GM12878 (cell line): ENCODE data around the gene USP51.
"Not testable (repeated sequence)": the region's sequence is repeated elsewhere in the genome, so short reads cannot be mapped to it uniquely, and the experiment has no call there.

Experiments used
- EGR1 ChIP-seq, 2 experiments: IDR thresholded peaks; 1 replicate in 1 of 2; 2 replicates in 1 of 2; pipeline ENCODE4 v1.6.1; 2011 to 2012; ENCODE audit warnings: low read depth in 2 of 2, low read length in 2 of 2, borderline replicate concordance in 1 of 2, mild to moderate bottlenecking in 1 of 2, moderate library complexity in 1 of 2
- ESRRA ChIP-seq: IDR thresholded peaks from 2 replicates; pipeline ENCODE4 v1.6.1; 2012; ENCODE audit warnings: mild to moderate bottlenecking, low read length, improper control_type of control experiment
- EZH2 ChIP-seq: IDR thresholded peaks from 2 replicates; pipeline ENCODE4 v1.6.1; 2012; ENCODE audit warnings: low read depth, mild to moderate bottlenecking, control low read depth, inconsistent platforms, low read length, borderline replicate concordance; ENCODE audit not compliant: control insufficient read depth
- JUND ChIP-seq: IDR thresholded peaks from 2 replicates; pipeline ENCODE4 v1.6.1; 2012; ENCODE audit warnings: low read depth, mild to moderate bottlenecking, low read length, improper control_type of control experiment, moderate library complexity
- MXI1 ChIP-seq: fragments of 150-350 bp; IDR thresholded peaks from 2 replicates; pipeline ENCODE4 v1.6.1; 2011; ENCODE audit warnings: low read depth, mild to moderate bottlenecking, inconsistent platforms, low read length, improper control_type of control experiment
- MYC ChIP-seq: IDR thresholded peaks from 2 replicates; pipeline ENCODE4 v1.6.1; 2011; ENCODE audit warnings: mild to moderate bottlenecking, low read length, moderate library complexity, inconsistent platforms; ENCODE audit not compliant: insufficient read depth, insufficient replicate concordance, insufficient read length, severe bottlenecking
- NFIC ChIP-seq: IDR thresholded peaks from 2 replicates; pipeline ENCODE4 v1.6.1; 2012; ENCODE audit warnings: low read depth, mild to moderate bottlenecking, inconsistent platforms, low read length, moderate library complexity
- POLR2A ChIP-seq: IDR thresholded peaks from 2 replicates; pipeline ENCODE4 v1.6.1; 2011; ENCODE audit warnings: low read depth, mild to moderate bottlenecking, low read length
- RAD21 ChIP-seq: IDR thresholded peaks from 2 replicates; pipeline ENCODE4 v1.6.1; 2011; ENCODE audit warnings: mild to moderate bottlenecking, low read depth, low read length, moderate library complexity; ENCODE audit not compliant: insufficient read depth
- TCF12 ChIP-seq: IDR thresholded peaks from 2 replicates; pipeline ENCODE4 v1.6.1; 2011; ENCODE audit warnings: low read depth, mild to moderate bottlenecking, low read length
- YY1 ChIP-seq: IDR thresholded peaks from 2 replicates; pipeline ENCODE4 v1.6.1; 2011; ENCODE audit warnings: low read depth, mild to moderate bottlenecking, low read length
- ZBTB33 ChIP-seq: fragments of 450-650 bp; IDR thresholded peaks from 2 replicates; pipeline ENCODE4 v1.6.1; 2017; ENCODE audit warnings: mild to moderate bottlenecking
- ZNF274 ChIP-seq: IDR thresholded peaks from one replicate; pipeline ENCODE4 v1.8.0; 2011; ENCODE audit not compliant: insufficient read length, insufficient read depth
- TF ChIP-seq, protein P1 (sequence below), 3 experiments: IDR thresholded peaks in 2 of 3; conservative IDR thresholded peaks in 1 of 3; 2 replicates each; pipeline ENCODE4 v1.5.1; 2011; ENCODE audit warnings: low read depth in 3 of 3, low read length in 3 of 3, mild to moderate bottlenecking in 3 of 3, control low read depth in 2 of 3, moderate library complexity in 2 of 3, inconsistent platforms in 1 of 3, mixed read lengths in 1 of 3; ENCODE audit not compliant: control insufficient read depth in 2 of 3, insufficient read depth in 1 of 3; ENCODE audit errors: extremely low read depth in 1 of 3

- not testable (repeated sequence) for TF ChIP-seq POLR2A; ZBTB33; ZNF274; YY1; NFIC; RAD21; MXI1; EZH2; TCF12; ESRRA; EGR1 (IDR thresholded peaks at IDR 0.05; ENCODE audit: borderline replicate concordance in 1 of 2, low read depth in 2 of 2, low read length in 2 of 2); MYC; JUND
- TF ChIP-seq, protein P1, sequence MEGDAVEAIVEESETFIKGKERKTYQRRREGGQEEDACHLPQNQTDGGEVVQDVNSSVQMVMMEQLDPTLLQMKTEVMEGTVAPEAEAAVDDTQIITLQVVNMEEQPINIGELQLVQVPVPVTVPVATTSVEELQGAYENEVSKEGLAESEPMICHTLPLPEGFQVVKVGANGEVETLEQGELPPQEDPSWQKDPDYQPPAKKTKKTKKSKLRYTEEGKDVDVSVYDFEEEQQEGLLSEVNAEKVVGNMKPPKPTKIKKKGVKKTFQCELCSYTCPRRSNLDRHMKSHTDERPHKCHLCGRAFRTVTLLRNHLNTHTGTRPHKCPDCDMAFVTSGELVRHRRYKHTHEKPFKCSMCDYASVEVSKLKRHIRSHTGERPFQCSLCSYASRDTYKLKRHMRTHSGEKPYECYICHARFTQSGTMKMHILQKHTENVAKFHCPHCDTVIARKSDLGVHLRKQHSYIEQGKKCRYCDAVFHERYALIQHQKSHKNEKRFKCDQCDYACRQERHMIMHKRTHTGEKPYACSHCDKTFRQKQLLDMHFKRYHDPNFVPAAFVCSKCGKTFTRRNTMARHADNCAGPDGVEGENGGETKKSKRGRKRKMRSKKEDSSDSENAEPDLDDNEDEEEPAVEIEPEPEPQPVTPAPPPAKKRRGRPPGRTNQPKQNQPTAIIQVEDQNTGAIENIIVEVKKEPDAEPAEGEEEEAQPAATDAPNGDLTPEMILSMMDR (IDR thresholded peaks at IDR 0.05 in 2 of 3, conservative IDR thresholded peaks at IDR 0.05 in 1 of 3; ENCODE audit: control insufficient read depth in 2 of 3, extremely low read depth in 1 of 3, insufficient read depth in 1 of 3, low read depth in 3 of 3, low read length in 3 of 3): not testable (repeated sequence)
Observed at GRCh38 chrX:55479956-55480355, 9.7 kb downstream of the USP51 start.
